Caco-2 (cell line): ENCODE results near the gene OOSP1. TPM values are rescaled to one million over a fixed set of nuclear protein-coding genes. Genes with fewer than 3 reads are reported as not detected.

ENCODE experiments used
- BruUV-seq: library from RNA; stranded (reverse); fragments of 400-500 nt; replicated peaks from 2 replicates; lab custom pipeline; 2021; lab: Mats Ljungman, UMichigan
- CTCF ChIA-PET: fragments of 300-600 bp; sonication (Branson Sonifier 250); formaldehyde crosslinking; loops from one replicate; lab custom pipeline; 2022; ENCODE audit warnings: antibody characterized with exemption; lab: Charles Lee
- POLR2A ChIA-PET: fragments of 300-600 bp; sonication (Branson Sonifier 250); formaldehyde crosslinking; loops from one replicate; lab custom pipeline; 2022; ENCODE audit warnings: antibody characterized with exemption; lab: Charles Lee
- DNase-seq, 2 experiments: peaks; one replicate each; pipeline versions ENCODE4 v3.0.0 to v3.0.0-alpha.2; 2020 to 2022
- H3K27me3 ChIP-seq: replicated peaks from 2 replicates; pipeline ENCODE4 v1.6.0; 2011; ENCODE audit warnings: low read length; ENCODE audit not compliant: control insufficient read depth, insufficient read depth
- H3K36me3 ChIP-seq: 2 replicates; pipeline ENCODE4 v1.5.1; 2011; ENCODE audit warnings: low read length; ENCODE audit not compliant: control insufficient read depth, insufficient read depth
- H3K4me1 ChIP-seq: fragments of 250-450 bp; sonication (Bioruptor Pico); 2 replicates; pipeline ENCODE4 v1.5.1; 2020; ENCODE audit warnings: mild to moderate bottlenecking
- H3K4me3 ChIP-seq: 2 replicates; pipeline ENCODE4 v1.5.1; 2011; ENCODE audit warnings: low read depth, mild to moderate bottlenecking, control low read depth, low read length
- H3K9me3 ChIP-seq: fragments of 250-450 bp; sonication (Bioruptor Pico); 2 replicates; pipeline ENCODE4 v1.5.1; 2020; ENCODE audit warnings: mild to moderate bottlenecking, moderate library complexity
- H3K27ac Mint-ChIP-seq: one replicate; pipeline ENCODE4 v1.8.0; 2022; ENCODE audit warnings: mixed read lengths; ENCODE audit not compliant: unreplicated experiment
- H3K27me3 Mint-ChIP-seq: one replicate; pipeline ENCODE4 v1.8.0; 2022; ENCODE audit warnings: mixed read lengths; ENCODE audit not compliant: insufficient read depth, unreplicated experiment
- H3K36me3 Mint-ChIP-seq: one replicate; pipeline ENCODE4 v1.8.0; 2022; ENCODE audit warnings: mild to moderate bottlenecking, mixed read lengths; ENCODE audit not compliant: insufficient read depth, unreplicated experiment
- H3K4me1 Mint-ChIP-seq: one replicate; pipeline ENCODE4 v1.8.0; 2022; ENCODE audit warnings: low read depth, mixed read lengths; ENCODE audit not compliant: unreplicated experiment
- H3K4me3 Mint-ChIP-seq: one replicate; pipeline ENCODE4 v1.8.0; 2022; ENCODE audit warnings: mild to moderate bottlenecking, moderate library complexity, mixed read lengths; ENCODE audit not compliant: unreplicated experiment
- H3K9me3 Mint-ChIP-seq: one replicate; pipeline ENCODE4 v1.8.0; 2022; ENCODE audit warnings: mixed read lengths; ENCODE audit not compliant: unreplicated experiment
- intact Hi-C: fragments of 100-400 bp; cut with micrococcal nuclease; formaldehyde crosslinking; loops from one replicate; pipeline ENCODE4 v1.10.0; 2022; ENCODE audit not compliant: unreplicated experiment
- total RNA-seq: library from RNA; stranded (reverse); gene quantifications from 2 replicates; pipeline ENCODE4 v1.2.3, GENCODE V29; 2022
- TF ChIP-seq, protein P1 (sequence below), 2 experiments: fragments of 200-600 bp in 1 of 2; IDR thresholded peaks; 1 replicate in 1 of 2; 2 replicates in 1 of 2; pipeline versions ENCODE4 v1.5.1 to v1.8.0; 2011 to 2022; ENCODE audit warnings: antibody characterized with exemption in 1 of 2, control low read depth in 1 of 2, inconsistent platforms in 1 of 2, low read depth in 1 of 2, low read length in 1 of 2, mild to moderate bottlenecking in 1 of 2, moderate library complexity in 1 of 2; ENCODE audit not compliant: insufficient read depth in 1 of 2, severe bottlenecking in 1 of 2, unreplicated experiment in 1 of 2

Gene OOSP1
- total RNA-seq, 1 experiment from 2014 or later: not detected

DNA sequence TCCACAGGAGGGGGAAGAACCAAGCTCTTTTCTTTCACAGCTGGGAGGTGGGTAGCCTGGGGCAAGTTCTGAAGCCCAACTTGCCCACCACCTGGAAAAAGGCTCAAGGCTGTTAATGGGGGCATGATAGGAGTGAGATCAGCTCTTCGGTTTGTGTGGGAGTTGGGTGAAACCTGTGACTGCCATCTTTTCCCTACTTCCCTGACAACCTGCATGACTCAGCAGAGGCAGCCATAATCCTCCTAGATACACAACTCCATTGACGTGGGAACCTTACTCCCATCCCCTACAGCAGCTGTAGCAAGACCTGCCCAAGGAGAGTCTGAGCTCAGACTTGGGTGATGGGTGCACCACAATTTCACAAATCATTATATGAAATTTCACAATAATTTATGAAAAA is 65.5 kb downstream of the OOSP1 start:
- no peak for DNase-seq
- Mint-ChIP-seq H3K36me3 (no peaks in the 10 kb centered on the region), H3K27me3 (no peaks in the 10 kb centered on the region), H3K9me3 (no peaks in the 10 kb centered on the region), H3K4me1 (no peaks in the 10 kb centered on the region), H3K4me3 (no peak overlapping the region), H3K27ac (no peak overlapping the region)
- Histone ChIP-seq H3K9me3 (no peaks in the 10 kb centered on the region), H3K36me3 (no peaks in the 10 kb centered on the region), H3K27me3 (no peaks in the 10 kb centered on the region; the same call in 1 of the 2 replicates), H3K4me1 (no peaks in the 10 kb centered on the region), H3K4me3 (no peak overlapping the region)
- POLR2A ChIA-PET: no interaction called here
- CTCF ChIA-PET: no interaction called here
- TF ChIP-seq, protein P1, sequence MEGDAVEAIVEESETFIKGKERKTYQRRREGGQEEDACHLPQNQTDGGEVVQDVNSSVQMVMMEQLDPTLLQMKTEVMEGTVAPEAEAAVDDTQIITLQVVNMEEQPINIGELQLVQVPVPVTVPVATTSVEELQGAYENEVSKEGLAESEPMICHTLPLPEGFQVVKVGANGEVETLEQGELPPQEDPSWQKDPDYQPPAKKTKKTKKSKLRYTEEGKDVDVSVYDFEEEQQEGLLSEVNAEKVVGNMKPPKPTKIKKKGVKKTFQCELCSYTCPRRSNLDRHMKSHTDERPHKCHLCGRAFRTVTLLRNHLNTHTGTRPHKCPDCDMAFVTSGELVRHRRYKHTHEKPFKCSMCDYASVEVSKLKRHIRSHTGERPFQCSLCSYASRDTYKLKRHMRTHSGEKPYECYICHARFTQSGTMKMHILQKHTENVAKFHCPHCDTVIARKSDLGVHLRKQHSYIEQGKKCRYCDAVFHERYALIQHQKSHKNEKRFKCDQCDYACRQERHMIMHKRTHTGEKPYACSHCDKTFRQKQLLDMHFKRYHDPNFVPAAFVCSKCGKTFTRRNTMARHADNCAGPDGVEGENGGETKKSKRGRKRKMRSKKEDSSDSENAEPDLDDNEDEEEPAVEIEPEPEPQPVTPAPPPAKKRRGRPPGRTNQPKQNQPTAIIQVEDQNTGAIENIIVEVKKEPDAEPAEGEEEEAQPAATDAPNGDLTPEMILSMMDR (IDR thresholded peaks at IDR 0.05; ENCODE audit: insufficient read depth in 1 of 2, low read depth in 1 of 2, low read length in 1 of 2, severe bottlenecking in 1 of 2, unreplicated experiment in 1 of 2): no peak
- no TSS peak for BruUV-seq
- intact Hi-C loops: no loop called here

DNA sequence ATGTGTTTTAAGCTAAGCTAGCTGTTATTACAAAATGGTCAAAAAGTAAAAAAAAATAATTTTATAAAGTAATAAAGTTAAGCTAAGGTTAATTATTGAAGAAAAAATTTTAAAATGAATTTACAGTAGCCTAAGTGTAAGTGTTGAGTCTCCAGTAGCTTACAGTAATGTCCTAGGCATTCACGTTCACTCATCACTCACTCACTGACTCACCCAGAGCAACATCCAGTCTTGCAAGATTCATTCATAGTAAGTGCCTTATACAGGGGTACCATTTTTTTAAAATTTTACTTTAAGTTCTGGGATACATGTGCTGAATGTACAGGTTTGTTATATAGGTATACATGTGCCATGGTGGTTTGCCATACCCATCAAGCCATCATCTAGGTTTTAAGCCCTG is 67.1 kb downstream of the OOSP1 start:
- Histone ChIP-seq H3K27me3 (no peaks in the 10 kb centered on the region), H3K4me3 (no peak overlapping the region), H3K4me1 (no peaks in the 10 kb centered on the region), H3K36me3 (no peaks in the 10 kb centered on the region), H3K9me3 (no peaks in the 10 kb centered on the region)
- intact Hi-C loops: no loop called here
- H3K36me3 Mint-ChIP-seq: no peaks in the 10 kb centered on the region
- no peak overlapping the region for H3K4me3 Mint-ChIP-seq
- ChIA-PET CTCF (no interaction called here), POLR2A (no interaction called here)
- no peak overlapping the region for H3K27ac Mint-ChIP-seq
- DNase-seq: no peak
- TF ChIP-seq, protein P1 (IDR thresholded peaks at IDR 0.05; ENCODE audit: insufficient read depth in 1 of 2, low read depth in 1 of 2, low read length in 1 of 2, severe bottlenecking in 1 of 2, unreplicated experiment in 1 of 2): no peak
- no TSS peak for BruUV-seq
- H3K4me1 Mint-ChIP-seq: no peaks in the 10 kb centered on the region
- H3K27me3 Mint-ChIP-seq: peaks cover 3% of the 10 kb centered on the region
- H3K9me3 Mint-ChIP-seq: no peaks in the 10 kb centered on the region

Other genes starting within 250 kb of the OOSP1 start
- not detected in 2 replicates for gene OR10V1, start 224.6 kb upstream of the OOSP1 start, total RNA-seq
- gene STX3, start 183.1 kb upstream of the OOSP1 start, total RNA-seq: 178 and 181 TPM in 2 replicates
- 61.6 and 66.0 TPM in 2 replicates for gene MRPL16, start 127.7 kb upstream of the OOSP1 start, total RNA-seq
- gene CBLIF, start 92.9 kb upstream of the OOSP1 start, total RNA-seq: not detected in 2 replicates
- gene TCN1, start 71.9 kb upstream of the OOSP1 start, total RNA-seq: not detected in 2 replicates
- gene OOSP3, start 59.6 kb upstream of the OOSP1 start, total RNA-seq: 0.39 TPM in 1 of 2 replicates, not detected in the other
- not detected in 2 replicates for gene OOSP4A, start 25.6 kb downstream of the OOSP1 start, total RNA-seq
- not detected in 2 replicates for gene OOSP4B, start 78.7 kb downstream of the OOSP1 start, total RNA-seq
- not detected in 2 replicates for gene OOSP2, start 102.0 kb downstream of the OOSP1 start, total RNA-seq
- gene MS4A3, start 118.2 kb downstream of the OOSP1 start, total RNA-seq: not detected in 2 replicates
- not detected in 2 replicates for gene MS4A2, start 150.2 kb downstream of the OOSP1 start, total RNA-seq
- not detected in 2 replicates for gene MS4A6A, start 244.7 kb downstream of the OOSP1 start, total RNA-seq